HG03280 (cell line): ENCODE results near the gene C9orf57.
"Not testable (repeated sequence)": the region's sequence is repeated elsewhere in the genome, so short reads cannot be mapped to it uniquely, and the experiment has no call there.

Experiments used
- ATAC-seq: cut with Tn5 transposase; IDR thresholded peaks from one replicate; pipeline ENCODE4 v1.9.1; 2021; ENCODE audit warnings: mild to moderate bottlenecking, moderate library complexity; ENCODE audit not compliant: unreplicated experiment

Gene C9orf57

GRCh38 chr9:72060513-72060912, at the start of gene C9orf57:
Gene C9orf57, minus strand, starts transcription at chr9:72060613. Its CDS starts 1,282 bp downstream, at chr9:72059331.
- ATAC-seq: no peak

- no peak for ATAC-seq
Observed at GRCh38 chr9:72102520-72102919, 42.1 kb upstream of the C9orf57 start.

- not testable (repeated sequence) for ATAC-seq
Observed at GRCh38 chr9:72095520-72095919, 35.1 kb upstream of the C9orf57 start.

- ATAC-seq: no peak
Observed at GRCh38 chr9:72092820-72093219, 32.4 kb upstream of the C9orf57 start.

- ATAC-seq: no peak
Observed at GRCh38 chr9:72089451-72090130, 29.2 kb upstream of the C9orf57 start.

GRCh38 chr9:72082536-72082935, 22.1 kb upstream of the C9orf57 start:
- no peak for ATAC-seq

GRCh38 chr9:72074666-72075065, 14.3 kb upstream of the C9orf57 start:
- ATAC-seq: not testable (repeated sequence)

GRCh38 chr9:72065076-72065475, 4.7 kb upstream of the C9orf57 start:
- ATAC-seq: no peak

- ATAC-seq: no peak
Observed at GRCh38 chr9:72052122-72052521, 8.3 kb downstream of the C9orf57 start.

GRCh38 chr9:72048850-72049249, 11.6 kb downstream of the C9orf57 start:
- no peak for ATAC-seq

GRCh38 chr9:72046630-72047456, 13.6 kb downstream of the C9orf57 start:
- no peak for ATAC-seq

GRCh38 chr9:72044095-72044494, 16.3 kb downstream of the C9orf57 start:
- ATAC-seq: no peak

GRCh38 chr9:72043576-72043975, 16.8 kb downstream of the C9orf57 start:
- no peak for ATAC-seq

GRCh38 chr9:72042928-72043327, 17.5 kb downstream of the C9orf57 start:
- no peak for ATAC-seq

- ATAC-seq: no peak
Observed at GRCh38 chr9:72041775-72042194, 18.6 kb downstream of the C9orf57 start.

GRCh38 chr9:72041369-72041768, 19.0 kb downstream of the C9orf57 start:
- no peak for ATAC-seq

- peak; percentile 49 for ATAC-seq
Observed at GRCh38 chr9:72039532-72039931, 20.9 kb downstream of the C9orf57 start.

GRCh38 chr9:72038890-72039410, 21.5 kb downstream of the C9orf57 start:
- peak; percentile 52 for ATAC-seq

GRCh38 chr9:72038408-72038807, 22.0 kb downstream of the C9orf57 start:
- ATAC-seq: no peak

GRCh38 chr9:72037571-72037970, 22.8 kb downstream of the C9orf57 start:
- ATAC-seq: no peak

GRCh38 chr9:72030767-72031166, 29.6 kb downstream of the C9orf57 start:
- ATAC-seq: no peak

- ATAC-seq: no peak
Observed at GRCh38 chr9:72029986-72030385, 30.4 kb downstream of the C9orf57 start.
